ENCODE data around the gene UBALD1. TPM values are rescaled to one million over a fixed set of nuclear protein-coding genes. Genes with fewer than 3 reads are reported as not detected.

Gene UBALD1
- total RNA-seq, 1 donor from 2014 or later, result 19.1 TPM

DNA sequence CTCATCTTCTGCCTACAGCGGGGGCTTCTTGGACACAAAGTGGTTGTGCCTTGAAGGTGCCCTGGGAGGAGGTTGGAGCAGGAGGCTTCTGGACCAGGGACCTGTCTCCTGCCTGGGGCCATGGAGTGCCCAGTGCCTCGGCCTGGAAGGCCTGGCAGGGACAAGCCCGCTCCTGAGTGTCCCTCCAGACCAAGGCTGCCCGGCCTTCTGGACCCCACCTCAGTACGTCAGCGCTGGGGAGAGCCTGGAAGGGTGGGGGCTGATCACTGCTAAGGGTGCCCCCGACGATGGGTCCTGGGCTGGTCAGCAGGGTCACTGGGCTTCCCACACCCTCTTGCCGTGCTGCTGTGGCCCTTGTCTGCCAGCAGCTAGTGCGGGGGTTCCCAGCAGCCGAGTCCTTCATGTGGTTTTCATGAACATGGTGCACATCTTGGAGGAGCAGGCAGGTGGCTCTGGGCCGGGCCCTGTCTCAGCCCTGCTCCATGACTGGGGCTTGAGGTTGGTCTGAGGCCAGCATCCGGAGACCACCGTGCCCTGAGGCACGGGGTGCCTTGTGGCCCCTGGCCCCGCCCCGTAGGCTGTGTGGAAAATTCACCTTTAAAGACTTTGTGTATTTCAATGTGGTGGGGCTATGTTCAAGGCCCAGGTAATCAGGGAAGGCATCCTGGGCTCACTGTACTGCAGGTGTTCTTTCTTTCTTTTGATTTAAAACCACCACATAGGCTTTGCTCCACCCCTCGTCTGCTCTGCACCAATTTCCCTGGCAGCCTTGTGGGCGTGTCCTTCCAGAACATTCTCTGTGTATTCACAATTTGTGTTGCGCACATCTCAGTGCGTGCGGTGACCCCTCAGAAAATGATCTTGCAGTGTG is 32.3 kb upstream of the UBALD1 start:
- ATAC-seq (no peak), DNase-seq (ENCODE audit: low spot score) (no peak)

- no peak for ATAC-seq
- no peak for DNase-seq (ENCODE audit: low spot score)
These were observed 27.2 kb upstream of the UBALD1 start for GRCh38 chr16:4641895-4642294.

DNA sequence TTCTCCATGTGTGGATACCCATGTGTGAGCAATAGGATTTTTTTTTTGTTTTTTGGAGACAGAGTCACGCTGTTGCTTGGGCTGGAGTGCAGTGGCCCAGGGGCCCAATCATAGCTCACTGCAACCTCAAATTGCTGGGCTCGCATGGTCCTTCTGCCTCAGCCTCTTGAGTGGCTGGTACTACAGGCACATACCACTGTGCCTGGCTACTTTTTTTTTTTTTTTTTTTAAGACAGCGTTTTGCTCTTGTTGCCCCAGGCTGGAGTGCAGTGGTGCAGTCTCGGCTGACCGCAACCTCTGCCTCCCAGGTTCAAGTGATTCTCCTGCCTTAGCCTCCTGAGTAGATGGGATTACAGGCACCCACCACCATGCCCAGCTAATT is 26.6 kb upstream of the UBALD1 start:
- ATAC-seq (no peak), DNase-seq (ENCODE audit: low spot score) (no peak)

GRCh38 chr16:4640572-4641305 is 26.1 kb upstream of the UBALD1 start:
- no peak for DNase-seq (ENCODE audit: low spot score)
- ATAC-seq, result peak; percentile 31

- DNase-seq (ENCODE audit: low spot score), result no peak
These were observed 25.3 kb upstream of the UBALD1 start for GRCh38 chr16:4639899-4640509.

DNA sequence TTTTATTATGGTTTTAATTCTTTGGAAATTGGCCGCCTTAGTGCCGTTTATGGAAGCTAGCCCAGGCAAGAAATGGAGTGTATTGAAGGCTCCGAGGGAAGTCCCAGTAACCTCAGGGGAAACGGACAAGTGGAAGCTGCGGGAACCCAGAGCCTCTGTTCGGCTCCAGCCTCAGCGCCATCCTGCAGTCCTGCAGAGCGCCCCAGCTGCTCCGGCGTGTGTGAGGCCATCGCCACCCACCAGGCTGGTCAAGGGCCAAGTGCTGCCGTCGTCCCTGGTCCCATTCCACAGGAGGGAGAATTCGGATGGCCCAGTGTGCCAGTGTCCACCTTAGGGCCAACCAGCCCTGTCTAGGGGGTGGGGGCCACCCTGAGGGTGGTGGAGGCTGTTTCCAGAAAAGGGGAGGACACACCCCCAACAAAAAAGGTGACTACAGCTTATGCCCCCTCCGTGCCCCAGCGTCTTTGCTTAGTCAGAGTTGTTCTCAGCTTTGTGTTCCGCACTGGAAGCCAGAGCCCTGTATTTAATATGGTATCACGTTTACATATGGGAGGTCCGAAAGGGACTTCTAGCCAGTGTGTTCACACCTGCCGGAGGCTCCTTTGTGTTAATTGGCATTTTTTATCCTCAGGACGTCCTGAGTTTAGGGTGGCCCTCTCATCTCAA is 22.9 kb upstream of the UBALD1 start:
- DNase-seq (ENCODE audit: low spot score), result no peak
- no peak for ATAC-seq

More at GRCh38 chr16:4639899-4640509, 25.3 kb upstream of the UBALD1 start:
- ATAC-seq, result no peak

- no peak for DNase-seq (ENCODE audit: low spot score)
- no peak for ATAC-seq
These were observed 21.5 kb upstream of the UBALD1 start for GRCh38 chr16:4636196-4636595.

DNA sequence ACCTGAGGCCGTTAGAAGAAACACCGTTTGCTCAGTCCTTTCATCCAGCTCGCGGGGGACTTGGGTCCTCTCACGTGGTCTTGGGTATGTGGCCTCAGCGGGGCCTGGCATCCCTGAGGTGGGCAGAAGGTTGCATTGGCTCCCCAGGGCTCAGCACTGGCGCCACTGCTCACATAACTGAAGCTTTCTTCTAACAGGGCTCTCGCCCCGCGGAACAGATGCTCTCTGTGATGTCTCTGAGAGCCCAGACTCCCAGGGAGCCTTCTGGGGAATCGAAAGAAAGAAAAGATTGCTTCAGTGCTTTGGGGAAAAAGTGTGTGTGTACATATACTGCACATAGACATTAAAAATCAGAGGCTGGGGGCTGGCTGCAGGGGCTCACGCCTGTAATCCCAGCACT is 20.1 kb upstream of the UBALD1 start:
- ATAC-seq (no peak), DNase-seq (ENCODE audit: low spot score) (no peak)

GRCh38 chr16:4633910-4634635 is 19.4 kb upstream of the UBALD1 start:
- no peak for DNase-seq (ENCODE audit: low spot score)
- ATAC-seq, result no peak

DNA sequence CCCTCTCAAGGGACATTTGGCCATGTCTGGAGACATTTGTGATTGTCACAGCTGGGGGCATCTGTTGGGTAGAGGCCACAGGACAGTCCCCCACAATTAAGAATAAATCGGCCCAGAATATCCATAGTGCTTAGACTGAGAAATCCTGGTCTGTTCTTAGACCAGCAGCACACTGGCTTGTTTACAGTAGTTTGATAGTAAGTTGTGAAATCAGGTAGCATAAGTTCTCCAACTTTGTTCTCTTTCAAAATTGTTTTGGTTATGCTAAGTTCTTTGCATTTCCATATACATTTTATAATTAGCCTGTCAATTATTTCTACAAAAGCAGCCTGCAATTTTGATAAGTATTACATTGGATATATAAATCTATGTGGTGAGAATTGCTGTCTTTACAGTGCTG is 16.8 kb upstream of the UBALD1 start:
- DNase-seq (ENCODE audit: low spot score), result no peak

GRCh38 chr16:4628283-4628682 is 13.6 kb upstream of the UBALD1 start:
- no peak for ATAC-seq
- no peak for DNase-seq (ENCODE audit: low spot score)

More for the DNA sequence above, 16.8 kb upstream of the UBALD1 start:
- ATAC-seq, result peak; percentile 77

GRCh38 chr16:4626396-4626795 is 11.7 kb upstream of the UBALD1 start:
- ATAC-seq, result no peak
- no peak for DNase-seq (ENCODE audit: low spot score)

GRCh38 chr16:4625560-4626159 is 11.0 kb upstream of the UBALD1 start:
- DNase-seq (ENCODE audit: low spot score) (no peak), ATAC-seq (no peak)

DNA sequence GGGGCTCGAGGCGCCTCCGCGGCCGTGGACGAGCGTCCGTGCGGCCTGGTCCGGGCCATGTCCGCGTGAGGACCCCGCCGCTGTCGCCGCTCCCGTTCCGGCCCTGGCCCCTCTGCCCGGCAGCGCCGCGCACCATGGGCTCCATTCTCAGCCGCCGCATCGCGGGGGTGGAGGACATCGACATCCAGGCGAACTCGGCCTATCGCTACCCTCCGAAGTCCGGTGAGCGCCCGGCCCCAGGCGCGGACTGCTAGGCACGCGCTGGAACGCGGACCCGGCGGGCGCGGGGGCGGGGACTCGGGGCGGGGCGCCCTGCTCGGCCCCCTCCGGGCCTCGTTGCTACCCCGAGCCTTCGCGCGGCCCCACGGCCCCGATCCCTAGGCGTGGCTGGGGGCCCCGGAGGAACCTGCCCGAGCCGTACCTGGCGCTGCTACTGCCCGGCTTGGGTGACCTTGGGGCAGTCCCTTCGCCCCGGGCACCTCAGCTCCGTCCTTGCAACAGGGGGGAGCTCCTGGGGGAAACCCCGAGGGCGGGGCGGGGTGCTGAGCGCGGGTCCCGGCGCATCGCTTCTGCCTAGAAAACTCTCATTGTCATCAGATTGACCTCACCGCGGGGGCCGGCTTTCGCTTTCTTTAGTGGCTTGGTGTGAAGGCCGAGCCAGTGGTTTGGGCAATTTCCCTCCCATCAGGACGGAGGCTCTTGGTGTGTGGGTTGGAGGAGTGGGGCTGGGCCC is 10.3 kb upstream of the UBALD1 start:
- peak; percentile 66 for DNase-seq (ENCODE audit: low spot score)
- peak; percentile 23 for ATAC-seq

DNA sequence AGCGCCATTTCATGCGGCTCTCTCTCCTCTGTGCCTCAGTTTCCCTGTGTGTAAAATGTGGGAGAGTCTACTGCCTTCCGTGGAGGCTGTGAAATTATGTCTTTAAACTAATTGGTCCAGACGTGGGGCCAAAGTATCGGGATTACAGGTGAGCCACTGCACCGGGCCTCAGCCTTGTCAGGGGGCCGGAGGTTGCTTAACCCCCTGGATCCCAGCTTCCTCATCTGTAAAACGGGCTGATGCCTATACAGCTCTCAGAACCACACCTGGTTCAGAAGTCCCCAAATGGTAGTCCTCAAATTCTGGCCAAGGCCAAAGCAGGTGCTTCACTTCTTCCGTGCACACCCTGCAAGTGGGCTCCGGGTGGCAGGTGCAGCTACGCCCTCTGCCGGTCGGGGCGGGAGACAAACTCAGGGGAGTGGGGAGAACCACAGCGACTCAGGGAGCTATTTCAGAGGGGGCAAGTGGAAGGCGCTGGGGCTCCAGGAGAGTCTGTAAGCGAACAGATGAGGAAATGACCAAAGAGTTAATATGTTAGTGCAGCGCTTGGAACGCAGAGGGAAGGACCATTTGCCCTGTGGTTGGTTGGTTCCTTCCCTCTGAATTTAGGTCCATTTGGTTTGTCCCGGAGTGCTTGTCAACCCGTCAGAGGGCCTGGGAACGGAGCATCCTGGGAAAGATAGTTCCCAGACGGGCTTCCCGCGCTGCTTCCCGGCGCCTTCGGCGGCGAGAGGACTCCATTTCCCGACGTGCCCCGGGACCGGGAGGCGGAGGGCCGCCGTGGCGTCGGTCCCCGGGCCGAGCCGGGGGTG is 9.5 kb upstream of the UBALD1 start, which contains the start of gene MGRN1:
MGRN1 (plus strand) TSS at position 812 of the 812 bp plus-strand sequence. CDS start 135 bp downstream, outside the sequence.
- peak; percentile 96 for DNase-seq (ENCODE audit: low spot score)
- ATAC-seq, result peak; percentile 92

DNA sequence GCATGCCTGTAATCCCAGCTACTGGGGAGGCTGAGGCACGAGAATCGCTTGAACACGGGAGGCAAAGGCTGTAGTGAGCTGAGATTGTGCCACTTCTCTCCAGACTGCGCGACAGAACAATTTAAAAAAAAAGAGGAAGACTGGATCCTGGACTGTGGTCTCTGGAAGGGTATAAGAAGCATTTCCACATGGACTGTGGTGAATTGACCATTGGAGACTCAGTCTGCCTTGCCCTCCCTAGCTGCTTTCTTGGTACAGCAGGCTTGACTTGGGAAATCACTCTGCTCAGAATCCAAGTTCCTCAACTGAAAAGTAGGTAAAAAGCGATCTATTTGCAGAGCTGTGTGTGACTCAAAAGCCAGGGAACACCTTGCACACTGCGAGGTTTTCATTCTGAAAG is 8.9 kb upstream of the UBALD1 start:
- ATAC-seq, result no peak

GRCh38 chr16:4618645-4619418 is 4.1 kb upstream of the UBALD1 start:
- DNase-seq (ENCODE audit: low spot score) (peak; percentile 62), ATAC-seq (peak; percentile 32)

More for the DNA sequence above, 8.9 kb upstream of the UBALD1 start:
- no peak for DNase-seq (ENCODE audit: low spot score)

DNA sequence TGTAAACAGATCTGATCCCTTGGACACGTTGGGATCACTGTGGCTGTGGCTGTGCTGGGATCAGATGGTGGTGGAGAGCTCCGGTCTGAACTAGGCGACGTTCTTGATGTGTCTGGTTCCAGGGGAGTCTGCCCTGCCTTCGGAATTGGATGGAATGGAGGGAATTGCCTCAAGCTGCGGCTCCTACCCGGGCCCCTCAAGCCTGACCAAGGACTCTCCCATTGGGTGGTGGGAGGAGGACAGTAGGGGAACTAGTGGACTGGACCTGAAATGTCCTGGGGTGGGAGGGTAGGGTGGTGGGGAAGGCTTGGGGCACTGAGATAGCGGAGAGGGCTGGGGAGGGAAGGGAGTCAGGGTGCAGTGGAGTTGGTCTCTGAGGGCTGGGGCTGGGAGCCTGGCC is 3.2 kb upstream of the UBALD1 start:
- no peak for ATAC-seq
- DNase-seq (ENCODE audit: low spot score), result no peak
